Astrocyte of the hippocampus (primary cell): Measurements from ENCODE around the gene CSNK1A1L.
A peak's percentile ranks its signal among the peaks of the same experiment; 100 is the strongest.

ENCODE experiments used
- DNase-seq: peaks from one replicate; pipeline ENCODE4 v3.0.0; 2011; ENCODE audit warnings: low read depth, low spot score

The CSNK1A1L gene

DNA sequence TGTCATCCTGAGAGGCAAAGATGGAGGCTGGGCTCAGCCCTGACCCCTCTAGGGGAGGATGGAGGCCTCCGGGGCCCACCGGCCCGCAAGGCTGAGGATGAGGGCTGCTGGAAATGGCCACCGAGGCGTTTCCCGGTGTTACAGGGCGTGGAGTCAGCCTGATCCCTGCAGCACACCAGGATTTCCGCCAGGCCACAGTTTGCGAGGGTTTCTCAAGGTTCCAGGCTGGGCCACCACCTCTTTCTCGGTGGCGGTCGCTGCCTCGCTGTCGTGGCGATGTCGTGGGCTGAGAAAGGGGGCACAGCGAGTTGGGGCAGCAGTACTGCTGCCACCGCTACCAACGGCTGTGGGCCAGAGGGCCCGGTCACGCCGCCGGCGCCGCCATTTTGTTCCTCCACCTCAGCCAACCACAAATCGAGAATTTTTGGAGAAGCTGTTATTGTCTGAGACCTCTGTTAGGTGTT lies at the start of gene CSNK1A1L:
TSS of gene CSNK1A1L (minus strand) at position 414 of the 464 bp plus-strand sequence. CDS start at position 6, 408 bp downstream.
- DNase-seq, result no peak

- DNase-seq, result no peak
These were observed 43.9 kb upstream of the CSNK1A1L start for GRCh38 chr13:37149380-37149779.

DNA sequence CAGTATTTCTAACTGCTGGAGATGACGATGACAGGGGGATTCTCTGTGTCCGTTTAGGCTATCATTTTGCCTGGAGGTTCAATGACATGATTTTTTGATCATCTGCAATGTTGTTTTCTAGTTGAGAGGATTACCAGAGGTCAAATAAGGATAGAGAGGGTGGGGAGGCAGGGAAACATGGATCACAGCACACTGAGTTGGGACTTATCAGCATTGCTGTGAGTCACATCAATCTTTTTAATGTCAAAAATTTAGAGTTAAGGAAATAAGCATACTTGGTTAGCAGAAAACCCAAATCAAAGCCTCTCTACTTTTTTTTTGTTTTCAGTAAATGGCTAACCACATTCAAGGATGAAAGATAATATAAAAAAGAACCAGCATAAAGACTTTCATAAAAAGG lies 43.0 kb upstream of the CSNK1A1L start:
- peak; percentile 17 for DNase-seq

DNA sequence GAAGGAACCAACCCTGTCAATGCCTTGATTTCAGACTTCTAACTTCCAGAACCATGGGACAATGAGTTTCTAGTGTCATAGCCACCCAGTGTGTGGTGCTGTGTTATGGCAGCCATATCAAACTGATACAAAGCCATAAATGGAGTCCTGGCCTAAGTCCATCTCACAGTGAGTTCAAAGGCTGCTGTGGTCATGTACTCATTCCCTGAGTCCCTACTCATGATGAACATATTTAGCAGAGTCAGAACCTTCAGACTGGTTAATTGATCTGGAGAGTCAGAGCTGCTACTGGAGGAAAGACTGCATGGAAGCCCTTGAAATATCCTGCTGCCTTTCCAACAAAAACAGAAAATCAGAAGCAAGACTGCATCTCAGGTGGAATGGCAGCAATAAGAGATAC lies 39.2 kb upstream of the CSNK1A1L start:
- peak; percentile 55 for DNase-seq

DNA sequence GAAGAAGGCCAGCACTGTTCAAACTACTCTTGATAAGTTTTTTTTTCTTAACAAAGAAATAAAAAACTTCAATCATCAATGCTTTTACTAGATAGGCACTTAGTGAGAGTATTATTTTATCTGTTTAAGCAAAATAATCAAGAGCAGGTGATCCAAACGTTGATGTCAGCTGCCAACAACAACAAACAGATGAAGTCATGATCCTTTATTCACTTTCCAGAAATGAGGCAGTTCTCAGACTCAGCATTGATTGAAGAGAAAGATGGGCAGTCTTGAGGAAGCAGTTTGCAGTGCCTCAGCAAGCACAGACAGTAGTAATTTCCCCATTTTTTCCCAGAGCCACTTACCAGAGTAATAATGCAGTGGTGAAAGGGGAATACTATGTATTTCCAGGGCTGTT lies 38.4 kb upstream of the CSNK1A1L start:
- peak; percentile 66 for DNase-seq

DNA sequence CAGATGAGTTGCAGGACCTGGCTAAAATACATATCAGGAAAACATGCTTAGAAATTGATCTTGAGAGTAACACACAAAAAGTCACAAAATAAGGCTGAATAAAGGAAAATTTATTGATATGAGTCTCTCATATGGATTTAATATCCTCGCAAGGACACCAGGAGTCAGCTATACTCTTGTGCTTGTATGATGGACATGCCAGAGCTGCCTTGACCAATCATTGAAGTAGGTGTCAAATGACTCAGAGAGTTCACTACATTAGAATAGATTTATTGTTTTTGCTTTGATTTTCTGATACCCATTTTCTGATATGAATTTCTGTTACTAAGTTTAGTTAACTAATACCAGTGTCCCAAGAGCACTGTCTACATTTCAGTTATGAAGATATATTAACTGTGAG lies 37.4 kb upstream of the CSNK1A1L start:
- no peak for DNase-seq

GRCh38 chr13:37141011-37141410 lies 35.5 kb upstream of the CSNK1A1L start:
- DNase-seq, result no peak

DNA sequence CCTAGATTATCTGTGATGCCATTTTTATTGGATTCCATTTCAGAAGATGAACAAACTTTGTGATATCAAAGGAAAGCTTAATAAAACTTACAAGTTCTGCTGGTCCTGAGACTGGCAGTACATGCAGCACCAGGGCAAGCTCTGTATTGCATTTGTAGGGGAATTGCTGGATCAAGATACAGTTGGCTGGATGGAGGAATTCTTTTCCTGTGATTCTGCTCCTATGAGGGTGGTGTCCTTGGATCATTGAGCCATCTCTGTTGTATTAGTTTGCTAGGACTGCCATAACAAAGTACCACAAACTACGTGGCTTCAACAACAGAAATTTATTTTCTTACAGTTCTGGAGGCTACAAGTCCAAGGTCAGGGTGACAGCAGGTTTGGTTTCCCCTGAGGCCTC lies 33.9 kb upstream of the CSNK1A1L start:
- no peak for DNase-seq

- DNase-seq, result no peak
These were observed 33.5 kb upstream of the CSNK1A1L start for GRCh38 chr13:37138926-37139325.

GRCh38 chr13:37138169-37138568 lies 32.7 kb upstream of the CSNK1A1L start:
- DNase-seq, result no peak

DNA sequence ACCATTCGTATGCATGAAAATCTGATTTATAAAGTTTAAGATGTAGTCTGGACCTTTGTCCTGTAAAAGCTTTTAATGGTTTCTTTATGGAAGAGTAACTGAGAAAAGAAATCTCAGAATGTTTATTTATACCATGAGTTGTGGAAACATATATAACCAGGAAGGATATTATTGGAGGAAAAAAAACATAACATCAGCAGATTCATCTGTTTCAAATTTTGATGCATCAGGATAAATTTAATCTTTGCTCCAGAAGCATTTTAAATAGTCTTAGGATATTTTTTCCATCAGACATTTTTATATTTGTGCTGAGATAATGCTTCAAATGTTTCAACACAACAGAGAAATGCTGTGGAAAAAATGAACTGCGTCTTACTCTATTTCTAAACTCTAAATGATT lies 31.2 kb upstream of the CSNK1A1L start:
- DNase-seq, result no peak

DNA sequence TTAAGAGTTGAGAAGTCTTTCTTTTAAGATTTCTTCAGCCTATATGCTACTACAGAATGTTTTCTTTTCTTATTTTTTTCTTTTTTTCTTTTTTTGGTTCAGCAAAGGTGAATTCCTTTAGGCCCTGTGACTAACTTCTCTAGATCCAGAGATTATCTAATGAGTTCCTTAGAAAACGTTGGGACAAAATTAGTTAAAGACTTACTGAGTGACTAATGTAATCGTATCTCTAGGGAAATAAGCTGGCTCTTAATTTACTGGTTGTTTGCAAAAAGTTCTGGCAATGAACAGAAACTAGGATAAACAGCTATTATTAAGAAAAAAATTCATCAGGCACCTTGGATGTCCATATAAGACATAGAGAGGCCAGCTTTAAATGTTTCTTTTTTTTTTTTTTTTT lies 30.7 kb upstream of the CSNK1A1L start:
- DNase-seq, result no peak

- DNase-seq, result peak; percentile 69
These were observed 29.1 kb upstream of the CSNK1A1L start for GRCh38 chr13:37134411-37135041.

DNA sequence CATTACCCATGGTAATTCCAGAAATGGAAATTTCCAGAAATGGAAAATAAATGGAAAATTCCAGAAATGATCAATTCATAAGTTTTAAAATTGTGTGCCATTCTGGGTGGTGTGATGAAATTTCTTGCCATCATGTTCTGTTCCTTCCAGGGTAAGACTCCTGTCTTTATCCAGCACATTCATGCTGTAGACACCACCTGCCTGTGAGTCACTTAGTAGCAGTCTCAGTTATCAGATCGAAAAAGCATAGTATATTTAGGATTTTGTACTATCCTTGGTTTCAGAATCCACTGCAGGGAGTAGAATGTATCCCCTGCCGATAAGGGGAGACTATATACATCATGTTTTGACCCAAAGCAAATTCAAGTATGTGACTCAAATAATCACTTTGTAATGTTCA lies 26.7 kb upstream of the CSNK1A1L start:
- DNase-seq, result no peak

DNA sequence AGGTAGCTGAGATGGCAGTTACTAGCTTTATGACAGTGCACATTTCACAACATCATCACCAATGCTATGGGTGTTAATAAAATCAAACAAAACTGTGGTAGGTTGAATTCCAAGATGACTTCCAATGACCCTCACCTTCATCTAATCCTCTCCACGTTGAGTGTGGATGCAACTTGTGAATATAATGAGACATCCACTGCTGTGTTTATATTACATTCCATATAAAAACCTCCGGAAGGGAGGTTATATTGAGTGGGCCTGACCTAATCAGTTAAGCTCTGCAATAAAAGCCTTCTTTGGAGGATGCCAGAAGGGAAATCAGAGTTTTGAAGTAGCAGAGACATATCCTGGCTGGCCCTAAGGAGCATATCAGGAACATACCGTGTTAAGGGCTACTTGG lies 25.6 kb upstream of the CSNK1A1L start:
- DNase-seq, result no peak

GRCh38 chr13:37129866-37130265 lies 24.4 kb upstream of the CSNK1A1L start:
- DNase-seq, result no peak

DNA sequence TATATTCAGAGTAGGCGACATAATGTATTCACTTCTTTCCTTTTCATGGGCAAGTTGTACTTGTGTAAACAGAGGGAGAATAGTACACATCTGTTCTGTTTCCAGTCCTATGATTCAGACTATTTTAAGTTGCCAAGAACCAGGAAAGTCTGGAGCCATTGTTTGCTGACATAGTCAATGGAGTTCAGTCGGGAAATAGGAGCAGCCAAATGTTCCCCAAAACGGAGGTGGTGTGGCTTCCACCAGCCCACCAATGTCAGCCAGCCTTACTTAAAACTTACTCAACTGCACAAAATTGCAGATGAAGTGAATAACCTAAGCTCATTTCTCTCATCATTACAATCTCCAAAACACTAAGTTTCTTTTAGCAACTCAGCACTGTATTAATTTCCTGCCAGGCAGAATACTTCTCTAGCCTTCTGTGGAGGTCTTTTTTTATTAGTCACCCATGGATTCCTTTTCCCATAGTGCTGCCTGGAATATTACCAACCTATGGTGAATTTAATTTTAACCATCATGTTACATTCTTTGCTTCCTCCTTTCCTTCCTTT lies 22.3 kb upstream of the CSNK1A1L start:
- DNase-seq, result peak; percentile 90

GRCh38 chr13:37123337-37123736 lies 17.9 kb upstream of the CSNK1A1L start:
- no peak for DNase-seq

DNA sequence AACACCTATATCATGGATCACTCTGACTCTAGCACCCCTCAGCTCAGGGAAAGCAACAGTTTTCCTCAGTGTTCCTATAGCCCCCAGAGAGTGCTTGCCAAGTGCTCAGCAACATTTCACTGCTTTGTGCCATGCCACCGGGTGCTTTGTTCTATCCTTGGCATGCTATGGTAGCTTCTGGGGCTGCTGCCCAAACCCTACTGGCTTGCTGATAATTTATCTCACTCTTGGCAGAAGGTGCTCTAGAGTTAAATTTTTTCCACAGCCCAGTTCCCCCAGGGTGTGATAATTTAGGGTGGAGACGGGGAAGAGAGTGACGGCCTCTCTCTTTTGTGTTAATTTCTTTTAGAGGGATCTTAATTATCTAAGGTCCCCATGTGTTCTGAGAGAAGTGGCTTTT lies 12.6 kb upstream of the CSNK1A1L start:
- DNase-seq, result peak; percentile 59

DNA sequence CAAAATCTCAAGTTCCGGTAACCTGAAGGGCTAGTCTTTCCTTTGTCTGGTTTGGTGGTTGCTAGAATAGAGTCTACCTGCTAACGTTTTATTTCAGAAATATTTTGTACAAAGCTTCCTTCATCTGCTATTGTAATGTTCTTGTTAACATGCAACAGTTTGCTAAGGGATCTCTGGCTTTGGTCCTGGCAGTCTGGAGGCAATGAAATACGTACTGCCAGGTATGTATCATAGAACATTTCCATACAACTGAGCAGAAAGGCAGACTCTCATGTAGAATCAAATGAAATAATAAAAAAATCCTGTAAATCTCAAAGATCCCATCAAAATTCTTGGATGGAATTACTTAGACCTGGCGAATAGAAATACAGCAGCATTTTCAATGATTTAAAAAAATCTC lies 8.8 kb upstream of the CSNK1A1L start:
- no peak for DNase-seq

DNA sequence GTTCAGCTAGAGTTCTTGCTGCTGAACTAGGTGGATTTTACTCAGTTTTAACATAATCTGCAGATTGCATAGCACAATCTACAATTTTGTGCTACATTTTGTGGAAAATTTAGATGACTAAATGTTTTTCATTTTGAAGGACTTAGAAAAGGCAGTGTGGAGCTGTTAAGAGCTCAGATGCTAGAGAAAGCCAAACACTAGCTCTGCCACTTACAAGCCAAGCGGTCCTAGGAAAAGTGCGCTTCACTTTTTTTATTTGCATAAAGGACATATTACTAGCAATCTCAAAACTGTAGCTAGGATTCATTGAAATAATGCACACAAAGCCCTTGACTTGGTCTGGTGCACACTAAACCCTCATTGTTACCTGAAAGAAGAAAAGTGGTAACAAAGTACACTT lies 8.1 kb upstream of the CSNK1A1L start:
- no peak for DNase-seq

DNA sequence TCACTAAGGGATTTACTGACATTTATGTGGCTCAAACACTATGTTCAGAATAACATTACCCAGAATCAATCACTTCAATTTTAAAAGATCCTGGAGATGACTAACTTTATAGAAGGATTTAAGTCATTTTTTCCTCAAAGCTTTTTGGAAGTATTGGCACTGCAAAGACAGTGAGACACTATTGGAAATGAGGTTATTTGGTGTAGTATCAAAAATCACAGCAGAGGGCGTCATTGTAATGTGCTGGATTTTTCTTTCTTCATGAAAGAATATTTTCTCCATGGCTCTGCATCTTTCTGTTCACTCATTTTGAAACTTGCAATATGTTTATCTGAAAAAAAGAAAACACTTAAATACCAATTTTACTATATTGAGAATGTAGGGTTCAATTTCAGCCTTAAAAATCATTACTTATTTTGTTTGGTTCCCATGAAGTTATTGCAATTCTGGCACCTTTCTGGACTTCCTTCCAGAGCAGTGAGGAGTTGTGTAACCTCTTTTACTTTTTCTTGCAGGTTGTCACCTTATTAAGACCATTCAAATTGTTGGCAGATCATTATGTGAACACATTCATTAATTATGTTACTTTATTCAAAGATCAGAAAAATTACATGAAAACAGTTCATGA lies 3.7 kb upstream of the CSNK1A1L start:
- DNase-seq, result peak; percentile 72

GRCh38 chr13:37107868-37108267 lies 2.4 kb upstream of the CSNK1A1L start:
- no peak for DNase-seq
